K562 (cell line): ENCODE measurements around the gene PLXNB1. TPM values are rescaled to one million over a fixed set of nuclear protein-coding genes. Genes with fewer than 3 reads are reported as not detected.

Experiments used
- E2F3 ChIP-seq: fragments of 250-450 bp; sonication (Bioruptor Pico); IDR thresholded peaks from 2 replicates; pipeline ENCODE4 v1.4.0; 2020; ENCODE audit warnings: mild to moderate bottlenecking
- EHMT2 ChIP-seq: fragments of 450-650 bp; IDR thresholded peaks from 2 replicates; pipeline ENCODE4 v1.6.1; 2018; ENCODE audit warnings: antibody characterized with exemption
- FOXP1 ChIP-seq: sonication (generic); formaldehyde crosslinking; IDR thresholded peaks from 2 replicates; pipeline ENCODE4 v1.8.0; 2022; ENCODE audit warnings: mild to moderate bottlenecking, missing genetic modification reagents
- HEY1 ChIP-seq: fragments of 250-450 bp; sonication (Bioruptor Pico); IDR thresholded peaks from 2 replicates; pipeline ENCODE4 v1.5.0; 2020; ENCODE audit warnings: mild to moderate bottlenecking, moderate library complexity, borderline replicate concordance
- HSF4 ChIP-seq: fragments of 250-450 bp; sonication (Bioruptor Pico); IDR thresholded peaks from 2 replicates; pipeline ENCODE4 v2.1.2; 2022; ENCODE audit warnings: mild to moderate bottlenecking, moderate library complexity, borderline replicate concordance
- NR1H2 ChIP-seq: sonication (generic); formaldehyde crosslinking; IDR thresholded peaks from 2 replicates; pipeline ENCODE4 v1.4.0; 2020; ENCODE audit warnings: mild to moderate bottlenecking, missing genetic modification reagents
- RREB1 ChIP-seq: fragments of 250-450 bp; sonication (Bioruptor Pico); IDR thresholded peaks from 2 replicates; pipeline ENCODE4 v1.4.0; 2020
- ZNF224 ChIP-seq: sonication (generic); formaldehyde crosslinking; IDR thresholded peaks from 2 replicates; pipeline ENCODE4 v1.8.0; 2022; ENCODE audit warnings: mild to moderate bottlenecking, missing genetic modification reagents
- ZNF24 ChIP-seq: fragments of 450-650 bp; IDR thresholded peaks from 2 replicates; pipeline ENCODE4 v1.6.1; 2016
- polyA plus RNA-seq, 8 experiments: library from polyadenylated mRNA; depleted of rRNA in 4 of 8; stranded (reverse) in 5 of 8; unstranded in 3 of 8; fragments of >200 nt; fragmentation: Nextera tagmentation in 2 of 8; fragmentation: Illumina TruSeq in 1 of 8; extraction: Ambion mirVana in 2 of 8; extraction: Trizol in 1 of 8; gene quantifications; 2 replicates each; pipeline versions ENCODE4 v1.2.1 to v1.2.3, GENCODE V29; 2011 to 2014; ENCODE audit warnings: inconsistent platforms in 1 of 8, missing spikeins in 1 of 8
- total RNA-seq, 7 experiments: library from RNA; depleted of rRNA in 6 of 7; stranded (reverse); fragments of >200 nt in 6 of 7; fragmentation: Illumina TruSeq in 2 of 7; extraction: Trizol in 2 of 7; gene quantifications; 2 replicates each; pipeline versions ENCODE4 v1.2.1 to v1.2.3, GENCODE V29; 2011 to 2021; ENCODE audit warnings: low replicate concordance in 1 of 7
- TF ChIP-seq, protein P1 (sequence below): fragments of 150-350 bp; conservative IDR thresholded peaks from 2 replicates; pipeline ENCODE4 v1.6.1; 2014; ENCODE audit warnings: low read length
- TF ChIP-seq, protein P2 (sequence below): fragments of 450-650 bp; IDR thresholded peaks from 2 replicates; pipeline ENCODE4 v1.6.1; 2018; ENCODE audit warnings: mild to moderate bottlenecking, low read depth; ENCODE audit not compliant: partially characterized antibody
- TF ChIP-seq, protein P3 (sequence below): sonication (generic); formaldehyde crosslinking; IDR thresholded peaks from 2 replicates; pipeline ENCODE4 v1.8.0; 2022; ENCODE audit warnings: missing genetic modification reagents, mild to moderate bottlenecking, borderline replicate concordance

PLXNB1 gene
- total and polyA plus RNA-seq, 9 of the 15 experiments (the other 6 are each of a cell fraction or from before 2014, with no cell fraction given) = 0.17 to 17.4 (median 6.0) TPM

DNA sequence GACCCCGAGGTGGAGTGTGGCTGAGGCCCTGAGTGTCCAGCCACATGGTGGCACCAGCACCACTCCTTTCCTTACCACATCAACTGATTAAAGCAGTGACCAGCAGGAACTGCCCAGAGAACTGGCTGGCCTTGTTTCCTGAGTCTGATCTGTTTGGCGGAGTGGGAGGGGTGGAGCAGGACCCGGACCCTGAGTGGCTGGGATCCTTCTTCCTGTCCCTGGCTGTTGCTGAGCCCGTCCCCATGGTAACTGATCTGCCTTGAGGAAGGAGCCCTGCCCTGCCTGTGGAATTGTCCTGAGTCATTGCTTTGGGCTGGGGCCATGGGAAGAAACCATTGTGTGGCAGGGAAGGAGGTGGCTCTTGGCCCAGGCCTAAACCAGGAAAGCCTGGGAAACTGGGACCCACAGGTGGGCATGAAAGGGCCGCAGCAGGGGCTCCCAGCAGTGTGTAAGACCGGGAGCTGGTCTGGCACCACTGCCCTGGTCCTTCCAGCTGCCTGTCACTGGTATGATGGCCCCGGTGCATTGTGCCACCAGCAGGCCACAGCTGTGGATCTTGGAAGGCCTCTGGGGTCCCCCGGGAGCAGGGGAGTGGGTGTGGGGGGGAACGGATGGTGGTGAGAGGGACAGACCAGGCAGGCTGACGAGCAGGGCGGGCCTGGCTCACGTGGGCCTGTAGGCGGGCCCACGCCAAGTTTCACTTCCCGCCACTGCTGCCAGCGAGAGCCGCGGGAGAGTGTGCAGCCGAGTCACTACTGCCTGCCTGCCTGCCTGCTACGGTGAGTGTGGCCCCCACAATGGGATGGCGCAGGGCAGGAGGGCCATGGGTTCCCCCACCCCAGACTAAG lies 35.9 kb upstream of the PLXNB1 start (continued):
- TF ChIP-seq, protein P1, sequence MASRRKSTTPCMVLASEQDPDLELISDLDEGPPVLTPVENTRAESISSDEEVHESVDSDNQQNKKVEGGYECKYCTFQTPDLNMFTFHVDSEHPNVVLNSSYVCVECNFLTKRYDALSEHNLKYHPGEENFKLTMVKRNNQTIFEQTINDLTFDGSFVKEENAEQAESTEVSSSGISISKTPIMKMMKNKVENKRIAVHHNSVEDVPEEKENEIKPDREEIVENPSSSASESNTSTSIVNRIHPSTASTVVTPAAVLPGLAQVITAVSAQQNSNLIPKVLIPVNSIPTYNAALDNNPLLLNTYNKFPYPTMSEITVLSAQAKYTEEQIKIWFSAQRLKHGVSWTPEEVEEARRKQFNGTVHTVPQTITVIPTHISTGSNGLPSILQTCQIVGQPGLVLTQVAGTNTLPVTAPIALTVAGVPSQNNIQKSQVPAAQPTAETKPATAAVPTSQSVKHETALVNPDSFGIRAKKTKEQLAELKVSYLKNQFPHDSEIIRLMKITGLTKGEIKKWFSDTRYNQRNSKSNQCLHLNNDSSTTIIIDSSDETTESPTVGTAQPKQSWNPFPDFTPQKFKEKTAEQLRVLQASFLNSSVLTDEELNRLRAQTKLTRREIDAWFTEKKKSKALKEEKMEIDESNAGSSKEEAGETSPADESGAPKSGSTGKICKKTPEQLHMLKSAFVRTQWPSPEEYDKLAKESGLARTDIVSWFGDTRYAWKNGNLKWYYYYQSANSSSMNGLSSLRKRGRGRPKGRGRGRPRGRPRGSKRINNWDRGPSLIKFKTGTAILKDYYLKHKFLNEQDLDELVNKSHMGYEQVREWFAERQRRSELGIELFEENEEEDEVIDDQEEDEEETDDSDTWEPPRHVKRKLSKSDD = no peak
- TF ChIP-seq HSF4 (no peak), EHMT2 (no peak), NR1H2 (CRISPR knock-in tag) (no peak), HEY1 (CRISPR knock-in tag) (no peak), E2F3 (CRISPR knock-in tag) (no peak), RREB1 (CRISPR knock-in tag) (peak; percentile 96), FOXP1 (CRISPR knock-in tag) (no peak), ZNF24 (no peak), ZNF224 (CRISPR knock-in tag) (no peak)
- TF ChIP-seq, protein P2, sequence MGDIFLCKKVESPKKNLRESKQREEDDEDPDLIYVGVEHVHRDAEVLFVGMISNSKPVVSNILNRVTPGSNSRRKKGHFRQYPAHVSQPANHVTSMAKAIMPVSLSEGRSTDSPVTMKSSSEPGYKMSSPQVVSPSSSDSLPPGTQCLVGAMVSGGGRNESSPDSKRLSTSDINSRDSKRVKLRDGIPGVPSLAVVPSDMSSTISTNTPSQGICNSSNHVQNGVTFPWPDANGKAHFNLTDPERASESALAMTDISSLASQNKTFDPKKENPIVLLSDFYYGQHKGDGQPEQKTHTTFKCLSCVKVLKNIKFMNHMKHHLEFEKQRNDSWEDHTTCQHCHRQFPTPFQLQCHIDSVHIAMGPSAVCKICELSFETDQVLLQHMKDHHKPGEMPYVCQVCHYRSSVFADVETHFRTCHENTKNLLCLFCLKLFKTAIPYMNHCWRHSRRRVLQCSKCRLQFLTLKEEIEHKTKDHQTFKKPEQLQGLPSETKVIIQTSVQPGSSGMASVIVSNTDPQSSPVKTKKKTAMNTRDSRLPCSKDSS = no peak
- TF ChIP-seq, protein P3, sequence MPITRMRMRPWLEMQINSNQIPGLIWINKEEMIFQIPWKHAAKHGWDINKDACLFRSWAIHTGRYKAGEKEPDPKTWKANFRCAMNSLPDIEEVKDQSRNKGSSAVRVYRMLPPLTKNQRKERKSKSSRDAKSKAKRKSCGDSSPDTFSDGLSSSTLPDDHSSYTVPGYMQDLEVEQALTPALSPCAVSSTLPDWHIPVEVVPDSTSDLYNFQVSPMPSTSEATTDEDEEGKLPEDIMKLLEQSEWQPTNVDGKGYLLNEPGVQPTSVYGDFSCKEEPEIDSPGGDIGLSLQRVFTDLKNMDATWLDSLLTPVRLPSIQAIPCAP (CRISPR knock-in tag) = no peak
